H1 (cell line): Measurements from ENCODE around the gene TMEM63C. TPM values are rescaled to one million over a fixed set of nuclear protein-coding genes. Genes with fewer than 3 reads are reported as not detected.

Experiments used
- CTCF ChIA-PET: fragments of 300-600 bp; sonication (Branson Sonifier 250); formaldehyde crosslinking; loops from one replicate; lab custom pipeline; 2021; ENCODE audit not compliant: partially characterized antibody; lab: Charles Lee
- POLR2A ChIA-PET: fragments of 300-600 bp; sonication (Branson Sonifier 250); formaldehyde crosslinking; loops from one replicate; lab custom pipeline; 2021; ENCODE audit warnings: inconsistent platforms; ENCODE audit not compliant: partially characterized antibody; lab: Charles Lee
- DNase-seq, 2 experiments: peaks; one replicate each; pipeline versions ENCODE4 v3.0.0 to v3.0.0-alpha.2; 2010 to 2022; ENCODE audit warnings: low spot score in 2 of 2, low read depth in 1 of 2, mixed read lengths in 1 of 2
- FAIRE-seq: peaks from 2 replicates; lab custom pipeline; 2011; peaks lifted over from hg19 to GRCh38; lab: Jason Lieb, UNC
- H2AFZ ChIP-seq: 2 replicates; pipeline ENCODE4 v1.8.1; 2012; ENCODE audit warnings: low read length, inconsistent platforms
- H2AK5ac ChIP-seq: 2 replicates; pipeline ENCODE4 v1.6.1; 2013; ENCODE audit warnings: low read depth, low read length
- H2BK120ac ChIP-seq: replicated peaks from 2 replicates; pipeline ENCODE3; 2013; ENCODE audit warnings: low read depth, low read length, inconsistent platforms
- H2BK12ac ChIP-seq: 2 replicates; pipeline ENCODE4 v1.6.1; 2013; ENCODE audit warnings: low read depth, low read length
- H2BK15ac ChIP-seq: 2 replicates; pipeline ENCODE4 v1.6.1; 2013; ENCODE audit warnings: low read length
- H2BK20ac ChIP-seq: 2 replicates; pipeline ENCODE4 v1.6.1; 2013; ENCODE audit warnings: low read length
- H2BK5ac ChIP-seq: 2 replicates; pipeline ENCODE4 v1.6.1; 2013; ENCODE audit warnings: low read depth, low read length
- H3K14ac ChIP-seq: 2 replicates; pipeline ENCODE4 v1.6.1; 2013; ENCODE audit warnings: inconsistent platforms; ENCODE audit not compliant: insufficient read length
- H3K18ac ChIP-seq: 2 replicates; pipeline ENCODE4 v1.6.1; 2013; ENCODE audit warnings: low read length; ENCODE audit errors: extremely low read depth
- H3K23ac ChIP-seq: 2 replicates; pipeline ENCODE4 v1.6.1; 2013; ENCODE audit warnings: inconsistent platforms; ENCODE audit not compliant: insufficient read length
- H3K23me2 ChIP-seq: 2 replicates; pipeline ENCODE4 v1.6.1; 2013; ENCODE audit warnings: low read depth, low read length
- H3K27ac ChIP-seq: 2 replicates; pipeline ENCODE4 v1.6.1; 2011; ENCODE audit warnings: low read depth, low read length, inconsistent platforms
- H3K27me3 ChIP-seq, 4 experiments: replicated peaks in 1 of 4; 1 replicate in 1 of 4; 2 replicates in 3 of 4; pipeline versions ENCODE4 v1.6.1 to v1.8.1; 2011 to 2013; ENCODE audit warnings: low read length in 3 of 4, mild to moderate bottlenecking in 3 of 4, inconsistent platforms in 2 of 4, mixed read lengths in 2 of 4, moderate library complexity in 1 of 4; ENCODE audit not compliant: control insufficient read depth in 3 of 4, insufficient read depth in 3 of 4; ENCODE audit errors: extremely low read depth in 1 of 4
- H3K36me3 ChIP-seq, 4 experiments: 2 replicates each; pipeline versions ENCODE4 v1.6.1 to v1.8.1; 2011 to 2013; ENCODE audit warnings: mild to moderate bottlenecking in 4 of 4, low read length in 3 of 4, moderate library complexity in 2 of 4, control low read depth in 1 of 4, inconsistent platforms in 1 of 4; ENCODE audit not compliant: insufficient read depth in 4 of 4, control insufficient read depth in 2 of 4
- H3K4ac ChIP-seq: replicated peaks from 2 replicates; pipeline ENCODE3; 2013; ENCODE audit warnings: low read length, low read depth, mixed read lengths, inconsistent platforms; ENCODE audit not compliant: insufficient read length
- H3K4me1 ChIP-seq, 4 experiments: replicated peaks in 1 of 4; 1 replicate in 1 of 4; 2 replicates in 3 of 4; pipeline versions ENCODE4 v1.6.1 to v1.8.1; 2011 to 2013; ENCODE audit warnings: low read length in 3 of 4, inconsistent platforms in 2 of 4, mixed read lengths in 1 of 4; ENCODE audit not compliant: insufficient read depth in 4 of 4, control insufficient read depth in 3 of 4
- H3K4me2 ChIP-seq, 2 experiments: 2 replicates each; pipeline versions ENCODE4 v1.6.1 to v1.8.1; 2011 to 2013; ENCODE audit warnings: low read depth in 2 of 2, low read length in 2 of 2, control low read depth in 1 of 2, inconsistent platforms in 1 of 2, mild to moderate bottlenecking in 1 of 2; ENCODE audit not compliant: insufficient read depth in 1 of 2
- H3K4me3 ChIP-seq, 4 experiments: fragments of 200-600, 300-600 bp in 1 of 4; sonication (generic), shearing (Covaris generic), sonication (Bioruptor Twin) in 1 of 4; 2 replicates each; pipeline versions ENCODE4 v1.5.1 to v1.8.1; 2011 to 2016; ENCODE audit warnings: low read length in 4 of 4, low read depth in 3 of 4, control low read depth in 2 of 4, inconsistent platforms in 2 of 4, mild to moderate bottlenecking in 2 of 4, mixed read lengths in 1 of 4, moderate library complexity in 1 of 4; ENCODE audit not compliant: insufficient read depth in 2 of 4; ENCODE audit errors: extremely low read depth in 1 of 4
- H3K56ac ChIP-seq: replicated peaks from 2 replicates; pipeline ENCODE3; 2013; ENCODE audit warnings: low read depth, mild to moderate bottlenecking, mixed read lengths, low read length, inconsistent platforms; ENCODE audit not compliant: insufficient read length
- H3K79me1 ChIP-seq: 2 replicates; pipeline ENCODE4 v1.6.1; 2013; ENCODE audit warnings: low read depth, low read length, control low read depth
- H3K79me2 ChIP-seq, 2 experiments: 2 replicates each; pipeline versions ENCODE4 v1.6.1 to v1.8.1; 2012 to 2013; ENCODE audit warnings: low read length in 2 of 2, mild to moderate bottlenecking in 2 of 2, inconsistent platforms in 1 of 2; ENCODE audit not compliant: insufficient read depth in 2 of 2, control insufficient read depth in 1 of 2
- H3K9ac ChIP-seq, 4 experiments: replicated peaks in 1 of 4; 1 replicate in 1 of 4; 2 replicates in 3 of 4; pipeline versions ENCODE4 v1.6.1 to v1.8.1; 2011 to 2013; ENCODE audit warnings: low read depth in 3 of 4, low read length in 3 of 4, control low read depth in 2 of 4, mild to moderate bottlenecking in 2 of 4, moderate library complexity in 2 of 4, inconsistent platforms in 1 of 4; ENCODE audit errors: extremely low read depth in 1 of 4
- H3K9me3 ChIP-seq, 2 experiments: 2 replicates each; pipeline versions ENCODE4 v1.6.1 to v1.8.1; 2012 to 2013; ENCODE audit warnings: mild to moderate bottlenecking in 2 of 2, moderate library complexity in 2 of 2, control low read depth in 1 of 2, inconsistent platforms in 1 of 2, low read depth in 1 of 2, low read length in 1 of 2, mixed read lengths in 1 of 2; ENCODE audit not compliant: insufficient read depth in 2 of 2
- H4K20me1 ChIP-seq, 2 experiments: replicated peaks in 1 of 2; 2 replicates each; pipeline versions ENCODE3 to v1.8.1; 2011 to 2013; ENCODE audit warnings: inconsistent platforms in 2 of 2, low read length in 2 of 2, mild to moderate bottlenecking in 1 of 2; ENCODE audit not compliant: insufficient read depth in 2 of 2, control insufficient read depth in 1 of 2
- H4K5ac ChIP-seq: 2 replicates; pipeline ENCODE4 v1.6.1; 2013; ENCODE audit warnings: low read length, low read depth, mixed read lengths, inconsistent platforms; ENCODE audit not compliant: insufficient read length
- H4K8ac ChIP-seq: 2 replicates; pipeline ENCODE4 v1.8.0; 2013; ENCODE audit warnings: mild to moderate bottlenecking, moderate library complexity, low read length, inconsistent platforms; ENCODE audit not compliant: insufficient read depth; ENCODE audit errors: extremely low read depth
- H4K91ac ChIP-seq: replicated peaks from 2 replicates; pipeline ENCODE3; 2013; ENCODE audit warnings: low read length, mixed read lengths, inconsistent platforms; ENCODE audit not compliant: insufficient read length
- BCL11A ChIP-seq, 2 experiments: IDR thresholded peaks; one replicate each; pipeline ENCODE4 v1.6.1; 2011; ENCODE audit warnings: low read depth in 2 of 2, low read length in 2 of 2, mild to moderate bottlenecking in 2 of 2
- CEBPB ChIP-seq: IDR thresholded peaks from 2 replicates; pipeline ENCODE4 v1.6.1; 2012; ENCODE audit warnings: low read depth, low read length
- CHD1 ChIP-seq: IDR thresholded peaks from 2 replicates; pipeline ENCODE4 v1.6.1; 2012; ENCODE audit warnings: low read depth, low read length, improper control_type of control experiment
- CTCF ChIP-seq, 3 experiments: IDR thresholded peaks; 1 replicate in 2 of 3; 2 replicates in 1 of 3; pipeline versions ENCODE4 v1.5.1 to v1.6.1; 2011; ENCODE audit warnings: low read length in 3 of 3, mild to moderate bottlenecking in 3 of 3, inconsistent platforms in 2 of 3, low read depth in 1 of 3, moderate library complexity in 1 of 3; ENCODE audit not compliant: insufficient read depth in 1 of 3; ENCODE audit errors: control extremely low read depth in 1 of 3
- NRF1 ChIP-seq: IDR thresholded peaks from 2 replicates; pipeline ENCODE4 v1.6.1; 2011; ENCODE audit warnings: mild to moderate bottlenecking, low read depth, low read length, improper control_type of control experiment
- RAD21 ChIP-seq, 2 experiments: IDR thresholded peaks in 1 of 2; conservative IDR thresholded peaks in 1 of 2; 2 replicates each; pipeline ENCODE4 v1.6.1; 2011; ENCODE audit warnings: low read depth in 2 of 2, low read length in 2 of 2, improper control_type of control experiment in 1 of 2, inconsistent platforms in 1 of 2, mild to moderate bottlenecking in 1 of 2, moderate library complexity in 1 of 2
- RFX5 ChIP-seq: IDR thresholded peaks from 2 replicates; pipeline ENCODE4 v1.6.1; 2011; ENCODE audit warnings: low read depth, low read length, improper control_type of control experiment, borderline replicate concordance
- RXRA ChIP-seq: IDR thresholded peaks from 2 replicates; pipeline ENCODE4 v1.6.1; 2011; ENCODE audit warnings: low read depth, mild to moderate bottlenecking, low read length, moderate library complexity; ENCODE audit not compliant: insufficient read depth
- SIRT6 ChIP-seq: IDR thresholded peaks from one replicate; pipeline ENCODE4 v1.7.1; 2012; ENCODE audit warnings: low read length, inconsistent platforms
- SP1 ChIP-seq: IDR thresholded peaks from 2 replicates; pipeline ENCODE4 v1.6.1; 2011; ENCODE audit warnings: low read depth, low read length
- YY1 ChIP-seq: IDR thresholded peaks from 2 replicates; pipeline ENCODE4 v1.6.1; 2011; ENCODE audit warnings: low read depth, mild to moderate bottlenecking, low read length
- WGBS, 2 experiments: shearing (Covaris generic) in 1 of 2; methylation state at CpG; one replicate each; pipeline versions ENCODE4 v1.1.6 to v1.1.7; 2013 to 2015; ENCODE audit warnings: low lambda C conversion rate in 2 of 2, mixed read lengths in 2 of 2, inconsistent platforms in 1 of 2, low coverage in 1 of 2, missing lambda C conversion rate in 1 of 2; ENCODE audit not compliant: insufficient replicate concordance in 2 of 2, insufficient coverage in 1 of 2, insufficient read length in 1 of 2; ENCODE audit errors: extremely low coverage in 1 of 2, missing lambda C conversion rate in 1 of 2; 5-methylcytosine and 5-hydroxymethylcytosine counted together
- polyA plus RNA-seq, 7 experiments: library from polyadenylated mRNA; depleted of rRNA in 3 of 7; stranded (reverse) in 5 of 7; unstranded in 2 of 7; fragments of >200 nt in 5 of 7; fragments of 200-250 nt in 2 of 7; gene quantifications; 1 replicate in 5 of 7; 2 replicates in 1 of 7; 4 replicates in 1 of 7; pipeline versions ENCODE4 v1.2.1 to v1.2.3, GENCODE V29; 2011 to 2013; ENCODE audit warnings: missing spikeins in 2 of 7, mixed read lengths in 2 of 7
- total RNA-seq: library from RNA; stranded (reverse); fragmentation: NEBNext Ultra II Directional; extraction: Animal tissue kit (Norgen Biotek cat#: 25700); gene quantifications from 2 replicates; pipeline ENCODE4 v1.2.1, GENCODE V29; 2021

TMEM63C gene
- total and polyA plus RNA-seq, 2 of the 8 experiments (the other 6 are each of a cell fraction or from before 2014, with no cell fraction given): 3.0 to 7.6 TPM

GRCh38 chr14:77151245-77151644, 30.4 kb upstream of the TMEM63C start:
- Histone ChIP-seq H3K4me2 (no peak overlapping the region), H2AFZ (no peak overlapping the region)
- TF ChIP-seq CEBPB: no peak
- no peak for TF ChIP-seq SP1
- TF ChIP-seq CTCF (IDR thresholded peaks at IDR 0.05; ENCODE audit: control extremely low read depth in 1 of 3, insufficient read depth in 1 of 3, low read depth in 1 of 3, low read length in 3 of 3): peak; percentile 75 to 81 (median 76)
- TF ChIP-seq CHD1: no peak
- no peak for TF ChIP-seq RXRA
- no peak for TF ChIP-seq SIRT6
- TF ChIP-seq BCL11A (IDR thresholded peaks at IDR 0.05; ENCODE audit: low read depth in 2 of 2, low read length in 2 of 2): no peak
- no peak for TF ChIP-seq NRF1
- TF ChIP-seq YY1: peak; percentile 76
- peak; percentile 59 to 70 for TF ChIP-seq RAD21 (IDR thresholded peaks at IDR 0.05 in 1 of 2, conservative IDR thresholded peaks at IDR 0.05 in 1 of 2; ENCODE audit: low read depth in 2 of 2, low read length in 2 of 2)
- no peak for TF ChIP-seq RFX5

More at GRCh38 chr14:77151245-77151644, 30.4 kb upstream of the TMEM63C start:
- 0 out of 2 replicates have a peak overlapping the region, but pooled peaks have one; percentile 49 for H2BK15ac ChIP-seq
- no peak overlapping the region for H2BK12ac ChIP-seq
- H3K27ac ChIP-seq: no peak overlapping the region
- POLR2A ChIA-PET: interaction anchor here (0.7 to 1.0 kb wide), 2 partner anchors 8 to 11 kb away, joined by 3 read pairs; no protein-coding TSS in a partner anchor
- no peak overlapping the region for H2BK20ac ChIP-seq
- CTCF ChIA-PET: interaction anchor here (0.6 to 52.5 kb wide), 40 partner anchors 8 to 280 kb away, joined by 3 to 1490 read pairs (median 6); partner anchors contain the start of genes CIPC, GSTZ1, POMT2 and TMEM63C
- H3K9ac ChIP-seq: no peak overlapping the region
- no peak overlapping the region for H3K4me3 ChIP-seq
- peak; percentile 39 for FAIRE-seq
- no peak overlapping the region for H3K56ac ChIP-seq
- H3K9me3 ChIP-seq: no peaks in the 10 kb centered on the region
- H3K18ac ChIP-seq: no peak overlapping the region
- H4K20me1 ChIP-seq: no peaks in the 10 kb centered on the region
- 32% methylated on average over 5 of the region's 5 CpGs; no CpG with 5 or more reads in 1 of the 2 experiments for WGBS, 2 experiments
- no peak overlapping the region for H4K91ac ChIP-seq
- H3K4ac ChIP-seq: no peak overlapping the region
- no peak overlapping the region for H3K23ac ChIP-seq
- H3K23me2 ChIP-seq: no peaks in the 10 kb centered on the region
- no peaks in the 10 kb centered on the region for H3K36me3 ChIP-seq
- no peaks in the 10 kb centered on the region for H3K27me3 ChIP-seq
- H4K8ac ChIP-seq: no peak overlapping the region
- no peak overlapping the region for H2BK5ac ChIP-seq
- H2BK120ac ChIP-seq: no peak overlapping the region
- peaks cover 2 to 19% (median 4%) of the 10 kb centered on the region in 4 experiments; a peak in 5 of 7 replicates for H3K4me1 ChIP-seq
- no peak overlapping the region for H2AK5ac ChIP-seq
- H3K14ac ChIP-seq: no peak overlapping the region
- DNase-seq: peak in 1 of 2 experiments; percentile 84
- no peak overlapping the region for H4K5ac ChIP-seq
- H3K79me1 ChIP-seq: no peaks in the 10 kb centered on the region
- no peaks in the 10 kb centered on the region for H3K79me2 ChIP-seq
